Endothelial cell of umbilical vein (primary cell): ENCODE results near the gene CASR.

Experiments used
- EZH2 ChIP-seq: IDR thresholded peaks from 2 replicates; pipeline ENCODE4 v1.6.1; 2012; ENCODE audit warnings: borderline replicate concordance, low read depth, mild to moderate bottlenecking, moderate library complexity, low read length, inconsistent platforms; ENCODE audit not compliant: severe bottlenecking
- POLR2A ChIP-seq: IDR thresholded peaks from 2 replicates; pipeline ENCODE4 v1.6.1; 2012; ENCODE audit warnings: low read depth, mild to moderate bottlenecking, control low read depth, low read length
- TF ChIP-seq, protein P1 (sequence below), 2 donors: IDR thresholded peaks; 1 replicate in 1 of 2; 2 replicates in 1 of 2; pipeline ENCODE4 v1.5.1; 2011; ENCODE audit warnings: low read length in 2 of 2, mild to moderate bottlenecking in 2 of 2, moderate library complexity in 2 of 2, control low read depth in 1 of 2, inconsistent platforms in 1 of 2, low read depth in 1 of 2; ENCODE audit not compliant: insufficient read depth in 1 of 2; ENCODE audit errors: extremely low read depth in 1 of 2

- TF ChIP-seq, protein P1, sequence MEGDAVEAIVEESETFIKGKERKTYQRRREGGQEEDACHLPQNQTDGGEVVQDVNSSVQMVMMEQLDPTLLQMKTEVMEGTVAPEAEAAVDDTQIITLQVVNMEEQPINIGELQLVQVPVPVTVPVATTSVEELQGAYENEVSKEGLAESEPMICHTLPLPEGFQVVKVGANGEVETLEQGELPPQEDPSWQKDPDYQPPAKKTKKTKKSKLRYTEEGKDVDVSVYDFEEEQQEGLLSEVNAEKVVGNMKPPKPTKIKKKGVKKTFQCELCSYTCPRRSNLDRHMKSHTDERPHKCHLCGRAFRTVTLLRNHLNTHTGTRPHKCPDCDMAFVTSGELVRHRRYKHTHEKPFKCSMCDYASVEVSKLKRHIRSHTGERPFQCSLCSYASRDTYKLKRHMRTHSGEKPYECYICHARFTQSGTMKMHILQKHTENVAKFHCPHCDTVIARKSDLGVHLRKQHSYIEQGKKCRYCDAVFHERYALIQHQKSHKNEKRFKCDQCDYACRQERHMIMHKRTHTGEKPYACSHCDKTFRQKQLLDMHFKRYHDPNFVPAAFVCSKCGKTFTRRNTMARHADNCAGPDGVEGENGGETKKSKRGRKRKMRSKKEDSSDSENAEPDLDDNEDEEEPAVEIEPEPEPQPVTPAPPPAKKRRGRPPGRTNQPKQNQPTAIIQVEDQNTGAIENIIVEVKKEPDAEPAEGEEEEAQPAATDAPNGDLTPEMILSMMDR (IDR thresholded peaks at IDR 0.05; ENCODE audit: extremely low read depth in 1 of 2, insufficient read depth in 1 of 2, low read depth in 1 of 2, low read length in 2 of 2): no peak
- TF ChIP-seq EZH2 (no peak), POLR2A (no peak)
Measured at GRCh38 chr3:122299215-122299614, 115.7 kb downstream of the CASR start.
